ENCODE results near the gene SH3GL2. TPM values are rescaled to one million over a fixed set of nuclear protein-coding genes. Genes with fewer than 3 reads are reported as not detected.

Gene SH3GL2
- polyA plus RNA-seq (2013, experiment 1 of 2): 1.5 TPM
- polyA plus RNA-seq (2013, experiment 2 of 2): 1.7 TPM

DNA sequence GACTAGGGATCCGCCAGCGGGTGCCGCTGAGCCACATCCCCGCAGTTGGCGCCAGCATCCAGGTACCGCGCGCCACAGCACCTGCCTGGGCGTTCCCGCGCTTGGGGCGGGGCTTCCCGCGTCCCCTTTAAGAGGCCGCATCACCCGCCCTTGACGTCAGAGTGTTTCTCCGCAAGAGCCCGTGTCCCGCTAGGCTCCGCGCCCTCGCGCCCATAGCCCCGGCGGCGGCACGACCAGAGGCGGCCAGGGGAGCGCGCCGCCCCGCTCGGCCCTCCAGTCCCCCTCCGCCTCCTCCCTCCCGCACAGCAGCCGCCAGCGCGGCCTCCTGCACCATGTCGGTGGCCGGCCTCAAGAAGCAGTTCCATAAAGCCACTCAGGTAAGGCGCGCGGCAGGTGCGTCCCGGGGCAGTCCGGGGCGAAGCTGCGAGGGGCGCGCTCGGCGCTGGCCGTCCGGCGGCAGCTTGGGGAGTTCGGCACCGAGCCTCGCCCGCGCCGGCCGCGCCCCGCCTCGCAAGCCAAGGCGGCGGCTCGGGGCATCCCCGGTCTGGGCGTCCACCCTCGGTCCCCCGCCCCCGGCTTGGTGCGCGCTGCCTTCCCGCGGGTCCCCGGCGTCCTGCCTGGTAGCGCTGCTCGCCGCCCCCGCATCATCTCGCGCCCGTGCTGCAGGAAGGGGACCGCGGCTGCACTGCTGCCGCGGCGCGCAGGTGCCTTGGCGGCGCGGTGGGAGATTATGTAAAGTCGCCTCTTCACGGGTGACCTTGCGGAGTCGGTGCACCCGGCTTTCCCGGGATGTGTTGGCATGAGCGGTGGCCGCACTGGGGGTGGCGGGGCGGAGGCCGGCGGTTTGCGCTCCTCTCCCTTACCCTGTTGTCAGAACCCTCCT, at the start of gene SH3GL2:
Gene SH3GL2 (plus strand): TSS at position 156 of the 883 bp plus-strand sequence.
- Histone ChIP-seq H3K27ac (ENCODE audit: low read depth, low read length) (no peak within 1 kb of the TSS), H3K79me2 (ENCODE audit: control insufficient read depth, insufficient read depth, low read length) (no peaks in the 10 kb centered on the region), H2BK5ac (ENCODE audit: low read length) (no peak within 1 kb of the TSS), H3K23ac (ENCODE audit: low read length) (no peak within 1 kb of the TSS), H2AK5ac (ENCODE audit: low read length) (no peak within 1 kb of the TSS), H3K79me1 (ENCODE audit: low read length) (no peaks in the 10 kb centered on the region), H2BK120ac (ENCODE audit: low read depth, low read length) (no peak within 1 kb of the TSS), H4K8ac (ENCODE audit: low read depth, low read length) (no peak within 1 kb of the TSS), H3K4ac (ENCODE audit: low read depth, low read length) (no peak within 1 kb of the TSS), H3K36me3 (ENCODE audit: control insufficient read depth, insufficient read depth, low read length) (no peaks in the 10 kb centered on the region), H3K9ac (ENCODE audit: low read length) (peak within 1 kb of the TSS; percentile 19), H4K5ac (ENCODE audit: low read length) (no peak within 1 kb of the TSS), H3K18ac (ENCODE audit: low read length) (no peak within 1 kb of the TSS), H3K56ac (ENCODE audit: low read length) (peak within 1 kb of the TSS; percentile 7), H3K4me3 (ENCODE audit: low read length) (no peak within 1 kb of the TSS), H3K27me3 (ENCODE audit: insufficient read depth, low read length, poor library complexity) (peaks cover 15% of the 10 kb centered on the region), H3K4me1 (ENCODE audit: control insufficient read depth, low read depth, low read length) (no peaks in the 10 kb centered on the region), H3K4me2 (ENCODE audit: low read length) (peak within 1 kb of the TSS; percentile 43), H2BK15ac (replicated peaks; ENCODE audit: low read depth) (no peak within 1 kb of the TSS)
- no CpG with 5 or more reads among the region's 109 CpGs for WGBS (ENCODE audit: extremely low coverage, insufficient coverage, low lambda C conversion rate)
- DNase-seq: peak; percentile 82

DNA sequence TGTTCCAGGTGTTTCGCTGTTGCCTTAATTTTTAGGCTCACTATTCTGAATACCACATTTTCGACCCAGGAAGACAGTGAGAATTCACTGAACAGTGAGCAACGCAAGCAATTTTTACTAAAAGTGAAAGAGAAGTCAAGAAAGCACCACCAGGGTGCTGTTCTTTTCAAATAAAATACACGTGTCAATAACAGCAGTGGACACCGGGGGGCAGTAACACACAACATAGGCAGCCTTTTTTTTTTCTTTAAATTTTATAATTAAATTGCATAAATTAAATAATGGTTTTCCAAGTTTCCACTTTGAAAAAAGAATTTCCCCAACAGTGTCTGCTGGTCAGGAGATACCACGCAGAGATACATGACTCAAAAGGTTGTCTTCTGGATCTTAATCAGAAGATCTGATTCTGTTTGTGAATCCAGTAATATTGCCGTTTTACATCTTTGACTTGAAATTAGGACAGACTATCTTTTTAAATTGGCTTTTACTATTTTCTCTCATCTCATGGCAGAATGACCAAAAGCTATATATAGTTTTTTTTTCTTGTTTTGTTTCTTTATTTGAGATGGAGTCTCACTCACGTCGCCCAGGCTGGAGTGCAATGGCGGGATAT, 47.1 kb upstream of the SH3GL2 start:
- H3K56ac ChIP-seq (ENCODE audit: low read length): no peak overlapping the region
- H3K4ac ChIP-seq (ENCODE audit: low read depth, low read length): no peak overlapping the region
- no peaks in the 10 kb centered on the region for H3K27me3 ChIP-seq (ENCODE audit: insufficient read depth, low read length, poor library complexity)
- H3K23ac ChIP-seq (ENCODE audit: low read length): no peak overlapping the region
- H3K18ac ChIP-seq (ENCODE audit: low read length): no peak overlapping the region
- H3K27ac ChIP-seq (ENCODE audit: low read depth, low read length): no peak overlapping the region
- no peak overlapping the region for H4K8ac ChIP-seq (ENCODE audit: low read depth, low read length)
- no peak overlapping the region for H4K5ac ChIP-seq (ENCODE audit: low read length)
- no peaks in the 10 kb centered on the region for H3K79me2 ChIP-seq (ENCODE audit: control insufficient read depth, insufficient read depth, low read length)
- H3K4me1 ChIP-seq (ENCODE audit: control insufficient read depth, low read depth, low read length): no peaks in the 10 kb centered on the region
- no peak overlapping the region for H3K4me3 ChIP-seq (ENCODE audit: low read length)
- peak; percentile 51 for DNase-seq
- no peaks in the 10 kb centered on the region for H3K79me1 ChIP-seq (ENCODE audit: low read length)
- no peak overlapping the region for H2BK120ac ChIP-seq (ENCODE audit: low read depth, low read length)
- H3K9ac ChIP-seq (ENCODE audit: low read length): no peak overlapping the region
- H3K4me2 ChIP-seq (ENCODE audit: low read length): no peak overlapping the region
- no peak overlapping the region for H2BK15ac ChIP-seq (replicated peaks; ENCODE audit: low read depth)
- WGBS (ENCODE audit: extremely low coverage, insufficient coverage, low lambda C conversion rate): no CpG with 5 or more reads among the region's 10 CpGs
- H2AK5ac ChIP-seq (ENCODE audit: low read length): no peak overlapping the region
- no peak overlapping the region for H2BK5ac ChIP-seq (ENCODE audit: low read length)
- H3K36me3 ChIP-seq (ENCODE audit: control insufficient read depth, insufficient read depth, low read length): no peaks in the 10 kb centered on the region

DNA sequence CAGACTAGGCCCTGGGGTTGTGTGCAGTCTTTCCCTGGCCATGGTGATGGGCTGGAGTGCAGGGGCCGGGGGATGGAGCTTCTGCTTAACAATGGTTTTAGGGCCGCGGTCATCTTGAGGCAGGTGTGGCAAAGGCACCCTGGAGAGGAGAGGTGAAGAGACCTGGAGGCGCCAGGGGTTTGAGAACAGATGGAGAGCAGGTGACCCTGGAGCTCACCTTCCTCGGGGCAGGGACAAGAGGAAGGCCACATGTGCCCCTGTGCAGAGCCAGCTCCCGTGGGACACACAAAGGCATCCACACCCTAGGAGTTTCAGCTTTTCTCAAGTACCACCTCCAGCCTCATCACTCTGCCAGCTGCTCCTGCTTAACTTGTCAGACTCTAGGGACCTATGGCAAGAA, 46.4 kb upstream of the SH3GL2 start:
- DNase-seq: no peak
- Histone ChIP-seq H2BK15ac (replicated peaks; ENCODE audit: low read depth) (no peak overlapping the region), H4K5ac (ENCODE audit: low read length) (no peak overlapping the region), H3K18ac (ENCODE audit: low read length) (no peak overlapping the region), H2BK5ac (ENCODE audit: low read length) (no peak overlapping the region), H3K4me2 (ENCODE audit: low read length) (no peak overlapping the region), H3K9ac (ENCODE audit: low read length) (no peak overlapping the region), H3K27me3 (ENCODE audit: insufficient read depth, low read length, poor library complexity) (no peaks in the 10 kb centered on the region), H3K23ac (ENCODE audit: low read length) (no peak overlapping the region), H3K4me3 (ENCODE audit: low read length) (no peak overlapping the region), H3K79me1 (ENCODE audit: low read length) (no peaks in the 10 kb centered on the region), H3K4me1 (ENCODE audit: control insufficient read depth, low read depth, low read length) (no peaks in the 10 kb centered on the region), H3K56ac (ENCODE audit: low read length) (no peak overlapping the region), H3K4ac (ENCODE audit: low read depth, low read length) (no peak overlapping the region), H4K8ac (ENCODE audit: low read depth, low read length) (no peak overlapping the region), H3K27ac (ENCODE audit: low read depth, low read length) (no peak overlapping the region), H3K36me3 (ENCODE audit: control insufficient read depth, insufficient read depth, low read length) (no peaks in the 10 kb centered on the region), H3K79me2 (ENCODE audit: control insufficient read depth, insufficient read depth, low read length) (no peaks in the 10 kb centered on the region), H2AK5ac (ENCODE audit: low read length) (no peak overlapping the region), H2BK120ac (ENCODE audit: low read depth, low read length) (no peak overlapping the region)
- WGBS (ENCODE audit: extremely low coverage, insufficient coverage, low lambda C conversion rate): no CpG with 5 or more reads among the region's 6 CpGs

DNA sequence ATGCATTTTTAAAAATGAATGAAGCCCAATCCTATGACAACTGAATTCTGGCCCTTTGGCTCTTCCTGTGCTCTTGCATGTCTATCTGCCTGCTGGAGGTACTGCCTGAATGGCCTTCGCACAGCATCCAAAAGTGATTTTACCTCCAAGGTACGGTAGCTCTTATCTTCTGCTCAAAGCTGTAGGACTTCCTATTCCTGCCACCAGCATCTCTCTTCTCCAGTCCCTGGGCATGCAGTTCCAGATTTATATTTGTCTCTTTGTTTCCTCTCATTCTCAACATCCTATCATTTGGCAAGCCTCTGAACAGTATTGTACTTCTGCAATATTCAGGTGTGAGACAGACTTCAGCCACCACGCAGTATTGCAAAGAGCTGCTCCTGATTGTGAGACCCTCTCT, 43.7 kb upstream of the SH3GL2 start:
- WGBS (ENCODE audit: extremely low coverage, insufficient coverage, low lambda C conversion rate): no CpG with 5 or more reads among the region's 3 CpGs
- no peak overlapping the region for H2BK120ac ChIP-seq (ENCODE audit: low read depth, low read length)

DNA sequence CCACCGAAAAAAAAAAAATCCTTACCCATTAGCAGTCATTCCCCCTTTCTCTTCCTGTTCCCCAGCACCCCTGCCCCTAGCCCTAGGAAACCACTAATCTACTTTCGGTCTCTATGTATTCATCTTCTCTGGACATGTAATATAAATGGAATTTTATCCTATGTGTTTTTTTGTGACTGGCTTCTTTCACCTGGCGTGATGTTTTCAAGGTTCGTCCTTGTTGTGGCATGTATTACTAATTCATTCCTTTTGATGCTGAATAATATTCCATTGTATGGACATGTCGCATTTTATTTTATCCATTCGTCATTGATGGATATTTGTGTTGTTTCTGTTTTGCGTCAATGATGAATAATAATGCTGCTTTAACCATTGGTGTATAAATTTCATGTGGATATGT, 42.8 kb upstream of the SH3GL2 start:
- WGBS (ENCODE audit: extremely low coverage, insufficient coverage, low lambda C conversion rate): 100% methylated on average over 1 of the region's 7 CpGs

More for the DNA sequence above, 43.7 kb upstream of the SH3GL2 start:
- Histone ChIP-seq H3K18ac (ENCODE audit: low read length) (no peak overlapping the region), H4K5ac (ENCODE audit: low read length) (no peak overlapping the region), H3K56ac (ENCODE audit: low read length) (no peak overlapping the region), H4K8ac (ENCODE audit: low read depth, low read length) (no peak overlapping the region), H3K79me2 (ENCODE audit: control insufficient read depth, insufficient read depth, low read length) (no peaks in the 10 kb centered on the region), H3K79me1 (ENCODE audit: low read length) (no peaks in the 10 kb centered on the region), H2BK15ac (replicated peaks; ENCODE audit: low read depth) (no peak overlapping the region), H3K27me3 (ENCODE audit: insufficient read depth, low read length, poor library complexity) (no peaks in the 10 kb centered on the region), H3K9ac (ENCODE audit: low read length) (no peak overlapping the region), H3K27ac (ENCODE audit: low read depth, low read length) (no peak overlapping the region), H3K4me1 (ENCODE audit: control insufficient read depth, low read depth, low read length) (no peaks in the 10 kb centered on the region), H3K36me3 (ENCODE audit: control insufficient read depth, insufficient read depth, low read length) (no peaks in the 10 kb centered on the region), H2AK5ac (ENCODE audit: low read length) (no peak overlapping the region), H3K4me3 (ENCODE audit: low read length) (no peak overlapping the region), H3K23ac (ENCODE audit: low read length) (no peak overlapping the region), H3K4me2 (ENCODE audit: low read length) (no peak overlapping the region), H2BK5ac (ENCODE audit: low read length) (no peak overlapping the region), H3K4ac (ENCODE audit: low read depth, low read length) (no peak overlapping the region)
- DNase-seq: no peak

More for the DNA sequence above, 42.8 kb upstream of the SH3GL2 start:
- no peak overlapping the region for H2AK5ac ChIP-seq (ENCODE audit: low read length)
- H3K36me3 ChIP-seq (ENCODE audit: control insufficient read depth, insufficient read depth, low read length): no peaks in the 10 kb centered on the region
- no peak overlapping the region for H4K5ac ChIP-seq (ENCODE audit: low read length)
- no peak overlapping the region for H3K18ac ChIP-seq (ENCODE audit: low read length)
- no peaks in the 10 kb centered on the region for H3K79me1 ChIP-seq (ENCODE audit: low read length)
- H3K4ac ChIP-seq (ENCODE audit: low read depth, low read length): no peak overlapping the region
- H4K8ac ChIP-seq (ENCODE audit: low read depth, low read length): no peak overlapping the region
- no peak overlapping the region for H3K27ac ChIP-seq (ENCODE audit: low read depth, low read length)
- no peak overlapping the region for H3K23ac ChIP-seq (ENCODE audit: low read length)
- no peak overlapping the region for H3K4me2 ChIP-seq (ENCODE audit: low read length)
- no peak overlapping the region for H2BK5ac ChIP-seq (ENCODE audit: low read length)
- H3K9ac ChIP-seq (ENCODE audit: low read length): no peak overlapping the region
- H3K4me1 ChIP-seq (ENCODE audit: control insufficient read depth, low read depth, low read length): no peaks in the 10 kb centered on the region
- H2BK15ac ChIP-seq (replicated peaks; ENCODE audit: low read depth): no peak overlapping the region
- no peak overlapping the region for H2BK120ac ChIP-seq (ENCODE audit: low read depth, low read length)
- H3K27me3 ChIP-seq (ENCODE audit: insufficient read depth, low read length, poor library complexity): no peaks in the 10 kb centered on the region
- no peaks in the 10 kb centered on the region for H3K79me2 ChIP-seq (ENCODE audit: control insufficient read depth, insufficient read depth, low read length)
- DNase-seq: no peak
- H3K4me3 ChIP-seq (ENCODE audit: low read length): no peak overlapping the region
- H3K56ac ChIP-seq (ENCODE audit: low read length): no peak overlapping the region

Measured in mesendoderm (in vitro differentiated cells).